CD4-positive, alpha-beta T cell treated with Interleukin-21 for 1 hour (primary cell): ENCODE results near the gene TCEA3.

ENCODE experiments used
- DNase-seq: peaks from one replicate; pipeline ENCODE4 v3.0.0-alpha.2; 2020

TCEA3 gene

DNA sequence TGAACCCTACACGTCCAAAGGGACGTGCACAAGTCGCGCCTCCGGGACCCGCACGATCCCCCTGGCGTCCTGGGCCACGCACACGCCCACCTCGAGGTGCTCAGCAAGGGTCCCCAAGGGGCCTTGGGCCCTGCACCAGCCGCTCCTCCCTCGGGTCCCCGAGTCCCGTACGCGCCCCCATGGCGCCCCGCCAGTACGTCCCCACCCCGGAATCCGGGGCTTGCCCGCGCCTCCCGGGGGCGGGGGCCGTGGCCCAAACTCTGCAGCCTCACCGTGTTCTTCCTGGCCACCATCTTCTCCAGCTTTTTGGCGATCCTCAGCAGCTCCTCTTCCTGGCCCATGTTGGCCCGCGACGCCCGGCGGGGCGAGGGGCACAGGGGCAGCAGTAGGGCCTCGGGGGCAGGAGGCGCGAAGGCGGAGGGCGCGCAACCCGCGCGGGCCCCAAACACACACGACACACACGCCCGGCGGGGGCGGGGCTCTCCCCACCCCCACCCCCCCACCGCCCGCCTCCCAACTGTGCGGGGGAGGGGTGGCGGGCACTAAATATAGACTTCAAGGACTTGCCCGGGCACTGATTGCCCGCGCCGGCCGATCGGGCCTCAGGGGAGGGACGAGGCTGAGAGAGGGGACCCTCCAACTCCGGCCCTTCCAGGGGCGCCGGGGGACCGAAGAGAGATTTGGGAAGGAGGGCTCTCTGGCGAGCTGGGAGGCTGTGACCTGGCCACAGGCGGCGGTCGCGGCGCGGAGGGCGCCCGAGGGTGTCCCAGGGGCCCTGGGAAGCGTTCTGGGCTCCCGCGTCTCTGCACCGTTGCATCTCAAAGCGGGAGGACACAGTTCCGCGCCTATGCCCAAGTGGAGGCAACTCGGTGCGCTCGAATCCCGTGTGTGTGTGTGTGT, at the start of gene TCEA3:
TCEA3 (minus strand) TSS at position 456 of the 900 bp plus-strand sequence; CDS start at position 341, 115 bp downstream.
- DNase-seq: peak; percentile 39

DNA sequence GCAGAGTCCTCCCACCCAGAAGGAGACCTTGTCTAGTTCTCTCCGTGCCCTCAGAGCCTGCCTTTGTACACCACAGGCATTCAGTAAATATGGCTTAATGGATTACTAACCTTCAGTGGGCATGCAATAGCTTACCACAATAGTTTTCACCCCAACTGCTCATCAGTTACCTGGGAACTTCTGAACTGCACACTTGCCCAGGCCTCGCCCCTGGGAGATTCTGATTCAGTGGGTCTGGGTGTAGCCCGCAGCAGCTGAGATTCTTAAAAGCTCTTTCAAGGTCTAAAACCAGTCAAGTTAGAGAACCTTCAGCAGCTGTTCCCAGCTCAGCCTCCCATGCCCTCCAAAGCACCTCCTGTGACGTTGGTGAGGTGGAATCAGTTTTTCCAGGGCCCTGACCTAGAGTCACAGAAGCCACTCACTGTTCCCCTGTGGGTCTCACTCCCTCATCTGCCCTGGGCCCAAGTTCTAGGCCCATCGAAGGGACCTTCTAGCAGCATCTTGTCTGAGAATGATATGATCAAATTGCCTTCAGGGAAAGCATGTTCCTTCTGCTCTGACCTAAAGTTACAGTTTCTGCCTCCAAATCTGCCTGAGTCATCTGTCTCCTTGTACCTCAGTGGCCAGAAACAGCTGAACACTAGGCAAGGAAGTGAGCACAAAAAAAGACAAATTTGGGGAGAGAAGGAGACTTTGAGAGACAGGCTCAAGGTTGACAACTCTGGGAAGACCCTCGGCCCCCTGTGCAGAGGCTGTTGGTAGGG, 48.7 kb upstream of the TCEA3 start:
- no peak for DNase-seq

DNA sequence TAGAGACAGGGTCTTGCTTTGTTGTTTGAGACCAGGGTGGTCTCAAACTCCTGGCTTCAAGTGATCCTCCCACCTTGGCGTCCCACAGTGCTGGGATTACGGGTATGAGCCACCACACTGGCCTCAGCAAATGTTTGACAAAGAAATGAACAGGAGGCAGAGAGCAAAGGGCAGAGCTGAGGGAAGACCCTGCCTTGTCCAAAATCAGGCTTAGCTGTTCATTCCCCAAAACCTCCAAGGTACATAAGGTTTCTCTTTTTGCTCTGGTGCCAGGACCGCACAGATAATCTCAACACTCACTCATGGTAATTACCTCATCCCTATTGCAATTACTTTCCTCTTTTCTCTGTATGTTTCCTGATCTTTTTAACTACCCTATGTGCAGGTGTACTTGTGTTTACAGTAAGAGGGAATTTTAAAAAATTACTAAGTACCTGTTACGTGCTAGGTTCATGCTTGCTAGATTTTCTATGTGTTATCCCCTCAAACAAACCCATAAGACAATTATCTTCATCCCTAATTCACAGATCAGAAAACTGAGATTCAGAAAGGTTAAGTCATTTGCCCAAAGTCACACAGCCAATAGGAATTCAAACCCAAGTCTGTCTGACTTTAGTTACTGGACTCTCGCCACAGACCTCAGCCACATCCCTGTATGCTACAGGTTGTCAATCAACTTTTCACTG, 47.9 kb upstream of the TCEA3 start:
- DNase-seq: no peak

DNA sequence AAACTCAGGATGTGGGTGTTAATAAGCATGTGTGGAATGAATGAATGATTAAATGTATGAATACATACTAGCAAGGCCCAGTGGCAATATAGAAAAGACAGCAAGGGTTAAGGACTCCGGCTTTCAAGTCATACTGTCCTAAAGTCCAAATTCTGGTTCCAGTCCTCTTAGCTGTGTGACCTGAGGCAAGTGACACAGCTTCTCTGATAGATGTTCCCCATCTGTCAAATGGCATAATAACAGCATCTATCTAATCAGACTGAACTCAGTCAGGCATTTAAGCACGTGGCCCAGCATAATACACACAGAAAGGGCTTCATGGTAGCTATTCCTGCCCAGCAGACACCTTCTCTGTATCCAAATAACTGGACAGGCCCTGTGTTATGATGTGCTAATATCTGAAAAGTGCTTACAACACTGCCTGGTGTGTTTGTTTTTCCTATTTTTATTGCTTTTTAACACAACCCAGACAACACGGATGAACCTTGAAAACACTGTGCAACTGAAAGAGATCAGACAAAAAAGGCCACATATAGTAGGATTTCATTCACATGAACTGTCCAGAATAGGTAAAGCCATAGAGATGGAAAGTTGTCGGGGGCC, 47.0 kb upstream of the TCEA3 start:
- no peak for DNase-seq

DNA sequence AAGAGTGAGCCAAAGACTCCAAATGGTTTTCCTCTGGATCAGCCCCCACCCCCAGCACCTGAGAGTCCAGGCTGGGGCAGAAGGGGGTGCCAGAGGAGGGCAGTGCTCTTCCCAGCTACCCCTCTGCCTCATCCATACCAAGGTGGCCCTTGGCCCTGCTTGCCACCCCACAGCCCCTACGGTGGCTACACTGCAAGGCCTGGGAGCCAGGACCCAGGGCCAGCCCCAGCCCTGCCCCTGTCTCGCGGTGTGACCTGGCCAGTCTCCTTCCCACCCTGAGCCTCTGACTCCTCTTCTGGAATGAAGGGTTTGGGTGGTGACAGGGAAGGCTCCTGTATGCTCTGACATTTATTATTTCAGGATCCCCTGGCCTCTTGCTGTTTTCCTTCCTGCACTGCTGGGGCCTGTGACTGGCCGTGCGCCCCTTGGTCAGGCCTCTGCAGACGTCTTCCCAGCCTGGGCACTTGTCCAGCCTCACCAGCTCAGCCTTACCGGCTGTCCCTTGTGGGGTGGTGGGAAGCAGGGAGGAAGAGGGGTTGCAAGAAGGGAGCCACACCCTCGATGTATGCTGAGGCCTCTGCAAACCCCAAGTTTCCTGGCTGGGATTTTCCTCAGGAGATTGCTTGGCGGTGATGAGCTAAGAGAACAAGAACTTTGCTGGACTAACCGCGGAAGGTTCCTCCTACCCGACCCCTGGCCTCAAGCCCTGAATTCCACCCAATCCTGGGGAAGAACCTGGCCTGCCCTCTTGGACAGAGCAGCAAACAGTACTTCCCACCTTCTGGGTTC, 45.9 kb upstream of the TCEA3 start:
- DNase-seq: no peak

DNA sequence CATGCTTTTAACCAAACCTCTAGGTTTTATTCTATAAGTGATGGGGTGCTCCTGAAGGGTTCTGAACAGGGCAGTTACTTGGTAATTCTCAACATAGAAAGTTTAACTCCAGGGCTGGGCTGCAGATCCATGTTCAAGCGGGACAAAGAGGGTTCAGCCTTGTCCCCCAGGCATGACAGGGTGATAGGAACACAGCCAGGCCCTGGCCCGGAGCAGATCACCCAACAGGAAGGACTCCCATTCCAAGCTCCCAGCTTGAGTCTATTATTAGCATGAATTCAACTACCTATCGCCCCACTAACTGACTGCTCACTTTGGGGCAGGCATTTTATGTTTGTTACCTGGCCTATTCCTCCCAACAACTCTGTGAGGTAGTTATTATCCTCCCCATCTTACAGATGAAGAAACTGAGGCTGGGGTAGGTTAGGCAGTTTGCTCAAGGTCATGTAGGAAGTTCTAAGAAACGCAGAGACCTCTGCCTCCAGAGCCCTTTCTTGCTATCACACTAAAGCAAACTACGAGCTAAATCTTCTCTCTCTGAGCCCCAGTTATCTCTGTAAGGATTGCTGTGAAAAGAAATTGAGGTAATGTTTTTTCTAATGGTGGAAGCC, 44.9 kb upstream of the TCEA3 start:
- DNase-seq: no peak

DNA sequence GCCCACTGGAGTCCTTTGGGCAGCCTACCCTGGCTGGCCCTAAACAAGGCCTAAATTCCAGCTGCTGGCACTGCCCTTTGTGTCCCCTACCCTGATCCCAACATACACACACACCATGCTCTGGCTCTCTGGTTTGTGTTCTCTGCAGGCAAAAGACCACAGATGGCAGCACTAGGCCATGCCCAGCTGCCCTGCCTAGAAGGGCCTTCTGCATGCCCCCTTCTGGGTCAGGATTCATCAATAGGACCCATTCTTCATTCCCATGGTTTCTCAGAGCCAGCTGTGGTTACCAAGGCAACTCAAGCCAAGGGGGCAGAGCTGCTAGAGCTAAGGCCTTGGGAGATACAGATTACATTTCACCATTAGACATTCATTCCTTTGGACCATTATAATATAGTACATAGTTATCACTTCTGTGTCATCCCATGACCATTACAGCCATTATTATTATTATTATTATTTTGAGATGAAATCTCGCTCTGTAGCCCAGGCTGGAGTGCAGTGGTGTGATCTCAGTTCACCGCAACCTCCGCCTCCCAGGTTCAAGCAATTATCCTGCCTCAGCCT, 42.0 kb upstream of the TCEA3 start:
- DNase-seq: no peak

DNA sequence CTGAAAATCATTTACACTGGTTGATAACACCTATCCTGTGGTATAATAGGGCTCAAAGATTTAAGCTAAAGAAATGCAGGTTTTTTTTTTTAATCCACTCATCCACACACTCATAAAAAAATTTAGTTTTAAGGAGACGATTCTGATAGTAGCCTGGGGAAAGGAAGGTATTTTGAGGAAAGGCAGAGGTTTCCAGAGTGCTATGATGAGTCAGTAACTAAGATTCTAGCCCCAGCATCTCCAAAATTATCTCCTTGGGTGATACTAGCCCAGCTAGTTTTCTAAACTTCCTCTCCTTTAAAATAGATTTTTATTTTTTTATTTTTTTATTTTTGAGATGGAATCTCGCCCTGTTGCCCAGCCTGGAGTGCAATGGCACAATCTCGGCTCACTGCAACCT, 38.7 kb upstream of the TCEA3 start:
- no peak for DNase-seq

DNA sequence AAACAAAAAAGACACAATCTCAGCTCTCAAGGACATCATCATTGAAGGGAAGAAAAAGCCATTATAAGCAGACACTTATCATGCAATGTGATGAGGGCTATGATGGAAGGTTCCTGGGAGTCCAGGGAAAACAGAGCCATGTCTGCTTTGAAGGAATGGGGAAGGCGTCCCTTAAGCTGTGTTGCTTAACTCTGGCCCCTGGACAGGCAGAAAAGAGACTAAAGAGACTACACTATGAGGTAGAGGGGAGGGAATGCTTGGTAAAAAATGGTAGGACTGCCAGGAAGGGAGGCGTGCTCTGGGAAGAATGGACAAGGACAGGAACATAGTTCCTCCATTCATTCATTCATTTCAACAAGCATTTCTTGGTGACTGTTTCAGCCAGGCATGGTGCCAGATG, 38.2 kb upstream of the TCEA3 start:
- no peak for DNase-seq

DNA sequence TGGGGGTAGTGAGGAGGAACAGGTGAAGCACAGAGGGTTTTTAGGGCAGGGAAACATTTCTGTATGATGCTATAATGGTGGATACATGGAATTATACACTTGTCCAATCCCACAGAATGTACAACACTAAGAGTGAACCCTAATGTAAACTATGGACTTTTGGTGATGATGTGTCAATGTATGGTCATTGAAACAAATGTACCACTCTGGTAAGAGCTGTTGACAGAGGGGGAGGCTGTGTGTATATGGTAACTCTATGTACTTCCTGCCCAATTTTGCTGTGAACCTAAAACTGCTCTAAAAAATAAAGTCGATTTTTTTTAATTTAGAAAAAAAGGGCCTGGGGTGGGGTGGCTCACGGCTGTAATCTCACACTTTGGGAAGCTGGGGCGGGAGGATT, 36.5 kb upstream of the TCEA3 start:
- no peak for DNase-seq

DNA sequence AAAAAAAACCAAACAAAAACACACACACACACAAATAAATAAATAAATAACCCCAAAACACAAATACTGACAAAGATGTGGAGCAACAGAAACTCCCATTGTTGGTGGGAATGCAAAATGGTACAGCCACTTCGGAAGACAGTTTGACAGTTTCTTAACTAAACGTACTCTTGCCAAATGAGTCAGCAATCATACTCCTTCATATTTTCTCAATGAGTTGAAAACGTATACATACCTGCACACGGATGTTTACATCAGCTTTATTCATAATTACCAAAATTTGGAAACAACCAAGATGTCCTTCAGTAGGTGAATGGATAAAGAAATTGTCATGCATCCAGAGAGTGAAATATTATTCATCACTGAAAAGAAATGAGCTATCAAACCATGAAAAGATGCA, 36.0 kb upstream of the TCEA3 start:
- no peak for DNase-seq

DNA sequence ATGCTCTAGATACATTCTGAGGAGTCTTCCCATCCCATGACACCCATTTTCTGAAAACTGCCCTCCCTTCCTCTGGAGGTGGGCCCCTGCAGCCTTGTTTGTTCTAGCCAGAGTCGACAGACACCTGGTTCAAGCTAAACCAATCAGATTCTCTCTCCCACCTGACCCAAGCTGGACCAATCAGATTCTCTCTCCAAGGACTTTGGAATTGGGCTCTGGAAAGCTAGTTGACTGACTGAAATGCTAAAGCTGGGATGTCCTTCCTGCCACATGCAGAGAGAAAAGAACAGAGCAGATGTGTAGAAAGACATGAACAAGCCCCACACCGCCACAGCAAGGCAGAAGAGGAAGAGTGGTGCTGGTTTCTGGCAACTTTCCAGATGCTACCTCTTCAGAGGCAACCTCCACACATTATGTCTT, 34.8 kb upstream of the TCEA3 start:
- no peak for DNase-seq

DNA sequence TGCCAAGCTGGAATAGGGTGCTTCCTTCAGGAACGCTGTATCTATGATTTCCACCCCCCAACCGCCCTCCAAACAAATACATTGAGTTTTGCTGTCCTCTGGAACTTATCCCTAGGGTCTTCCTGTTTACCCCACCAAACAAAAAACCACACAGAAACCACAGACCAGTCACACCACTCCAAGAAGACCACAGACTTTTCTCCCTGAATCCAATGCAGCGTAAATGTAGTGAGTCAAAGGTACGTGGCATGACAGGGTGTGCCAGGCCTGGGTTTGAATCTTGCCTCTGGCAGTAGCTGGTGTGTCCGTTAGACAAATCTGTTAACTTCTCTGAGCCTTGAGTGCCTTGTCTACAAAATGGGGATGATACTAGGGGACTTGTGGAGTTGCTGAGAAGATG, 31.7 kb upstream of the TCEA3 start:
- no peak for DNase-seq

DNA sequence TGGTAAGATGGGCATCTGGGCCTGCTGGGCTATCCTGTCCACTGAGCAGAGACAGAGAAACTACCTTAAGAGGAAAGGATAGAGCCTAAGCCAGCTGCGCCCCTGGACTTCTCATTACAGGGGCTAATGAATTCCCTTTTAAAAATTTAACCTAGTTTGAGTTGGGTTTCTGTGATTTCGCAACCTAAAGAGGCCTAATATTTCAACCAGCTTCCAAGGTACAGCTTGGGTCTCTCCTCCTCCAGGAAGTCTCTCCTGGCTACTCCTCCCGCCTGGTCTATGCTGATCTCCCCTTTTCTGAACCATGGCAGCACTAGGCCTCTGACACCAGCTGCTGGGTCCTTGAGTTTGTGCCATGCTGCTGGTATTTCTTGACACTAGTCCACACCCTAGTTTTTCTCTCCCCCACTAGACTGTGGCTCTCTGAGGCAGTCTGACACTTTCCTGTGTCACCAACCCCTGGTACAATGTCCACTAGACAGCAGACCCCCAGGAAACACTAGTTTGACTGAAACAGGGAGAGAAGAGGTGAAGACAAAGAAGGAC, 29.0 kb upstream of the TCEA3 start:
- no peak for DNase-seq

DNA sequence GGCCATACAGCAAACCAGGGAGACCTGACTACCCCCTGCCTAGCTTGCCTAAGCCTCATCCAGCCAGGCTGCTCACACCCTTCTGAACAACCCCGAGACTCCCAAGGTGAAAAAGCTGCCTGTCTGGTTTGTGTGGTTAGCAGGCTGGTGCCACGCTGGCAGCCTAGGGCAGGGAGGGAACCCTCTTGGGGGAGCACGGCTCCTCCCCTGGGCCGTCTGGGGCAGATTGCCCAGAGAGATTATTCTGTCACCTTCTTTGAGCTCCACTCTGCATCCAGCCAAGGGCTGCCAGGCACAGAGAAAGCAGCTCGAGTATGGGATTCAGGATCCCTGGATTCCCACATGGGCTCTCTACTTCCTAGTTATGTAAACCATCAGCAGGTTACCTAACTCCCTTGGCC, 27.5 kb upstream of the TCEA3 start:
- DNase-seq: peak; percentile 53

DNA sequence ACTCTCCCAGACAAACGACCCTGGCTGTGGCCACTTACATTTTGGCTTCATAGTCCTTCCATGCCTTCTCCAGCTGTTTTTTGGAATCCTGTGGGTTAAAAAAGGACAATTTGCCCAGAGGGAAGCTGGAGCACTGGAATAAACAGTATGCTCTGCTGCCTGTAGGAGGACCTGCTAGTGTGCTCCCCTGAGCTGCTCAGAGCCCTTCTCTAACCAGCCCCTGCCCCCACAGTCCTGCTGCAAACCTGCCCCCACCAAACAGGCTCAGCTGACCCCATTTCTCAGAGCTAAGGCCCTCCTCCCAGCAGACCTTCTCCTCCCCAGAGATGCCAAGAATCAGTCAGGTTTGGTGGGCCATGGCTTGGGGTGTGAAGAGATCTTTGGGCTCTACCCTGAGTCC, 26.9 kb upstream of the TCEA3 start:
- no peak for DNase-seq

DNA sequence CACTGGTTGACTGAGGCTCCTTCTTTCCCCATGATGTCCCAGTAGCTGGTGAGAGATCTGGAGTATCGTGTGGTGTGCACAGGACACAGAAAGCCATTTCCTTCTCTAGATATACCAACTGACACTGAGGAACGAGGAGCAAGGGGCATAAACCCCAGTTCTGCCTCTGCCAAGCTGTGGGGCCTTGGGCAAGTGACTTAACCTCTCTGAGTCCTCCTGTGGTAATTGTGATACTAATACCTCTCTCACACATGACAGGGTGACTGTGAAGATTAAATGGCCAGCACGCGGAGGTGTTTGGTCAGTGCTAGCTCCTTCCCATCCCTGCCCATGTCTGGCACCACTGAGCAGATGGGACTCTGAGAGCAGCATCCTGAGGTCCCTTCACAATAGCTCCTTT, 26.3 kb upstream of the TCEA3 start:
- DNase-seq: no peak

DNA sequence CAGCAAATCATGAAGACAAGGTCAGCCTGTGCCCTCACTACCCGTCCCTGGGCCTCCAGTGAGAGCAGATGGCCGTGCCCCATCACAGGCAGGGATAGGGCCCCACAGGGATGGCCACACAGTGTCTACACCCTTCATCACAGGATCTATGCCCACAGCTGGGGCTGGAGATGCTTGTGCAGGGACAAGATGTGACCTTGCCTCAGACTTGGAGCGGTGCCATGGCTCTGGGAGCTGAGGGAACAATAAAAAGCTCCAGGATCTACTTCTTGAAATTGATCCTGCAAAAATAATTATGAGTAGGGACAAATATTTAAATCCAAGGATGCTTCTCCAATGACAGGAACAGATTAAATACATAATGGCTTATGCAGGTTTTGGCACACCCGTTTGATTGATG, 25.4 kb upstream of the TCEA3 start:
- no peak for DNase-seq

DNA sequence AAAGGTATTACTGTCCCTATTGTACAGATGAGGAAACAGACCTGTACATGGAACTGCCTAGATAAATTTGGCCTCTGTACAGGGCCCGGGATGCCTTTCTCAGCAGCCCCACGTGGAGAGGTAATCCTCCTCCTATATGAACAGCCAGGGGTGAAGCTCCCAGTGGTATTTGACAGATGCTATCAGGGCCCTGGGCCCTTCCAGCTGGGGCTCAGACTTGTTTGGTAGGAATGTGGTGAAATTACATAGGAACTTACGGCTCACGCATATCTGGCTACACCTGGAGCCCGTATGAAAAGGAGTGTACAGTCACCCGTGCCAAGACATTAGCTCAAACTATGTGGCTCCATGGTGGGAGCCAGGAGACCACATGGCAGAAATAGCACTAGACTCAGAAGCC, 24.8 kb upstream of the TCEA3 start:
- DNase-seq: no peak

DNA sequence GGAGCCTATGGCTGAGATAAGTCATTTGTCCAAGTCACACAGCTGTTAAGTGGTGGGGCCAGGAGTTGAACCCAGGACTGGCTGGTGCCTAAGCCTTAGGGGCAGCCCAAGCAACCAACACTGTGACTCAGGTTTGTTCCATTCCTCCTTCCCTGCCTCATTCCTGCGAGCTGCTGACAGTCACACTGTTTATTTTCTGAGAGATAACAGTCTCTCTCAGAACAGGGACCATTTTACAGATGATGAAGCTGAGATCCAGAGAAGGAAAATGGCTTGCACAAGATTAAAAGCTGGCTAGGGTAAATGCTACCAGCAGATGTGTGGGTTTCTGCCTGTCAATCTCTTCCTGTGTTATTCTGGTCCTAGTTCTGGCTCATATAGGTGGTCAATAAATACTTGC, 24.3 kb upstream of the TCEA3 start:
- no peak for DNase-seq

DNA sequence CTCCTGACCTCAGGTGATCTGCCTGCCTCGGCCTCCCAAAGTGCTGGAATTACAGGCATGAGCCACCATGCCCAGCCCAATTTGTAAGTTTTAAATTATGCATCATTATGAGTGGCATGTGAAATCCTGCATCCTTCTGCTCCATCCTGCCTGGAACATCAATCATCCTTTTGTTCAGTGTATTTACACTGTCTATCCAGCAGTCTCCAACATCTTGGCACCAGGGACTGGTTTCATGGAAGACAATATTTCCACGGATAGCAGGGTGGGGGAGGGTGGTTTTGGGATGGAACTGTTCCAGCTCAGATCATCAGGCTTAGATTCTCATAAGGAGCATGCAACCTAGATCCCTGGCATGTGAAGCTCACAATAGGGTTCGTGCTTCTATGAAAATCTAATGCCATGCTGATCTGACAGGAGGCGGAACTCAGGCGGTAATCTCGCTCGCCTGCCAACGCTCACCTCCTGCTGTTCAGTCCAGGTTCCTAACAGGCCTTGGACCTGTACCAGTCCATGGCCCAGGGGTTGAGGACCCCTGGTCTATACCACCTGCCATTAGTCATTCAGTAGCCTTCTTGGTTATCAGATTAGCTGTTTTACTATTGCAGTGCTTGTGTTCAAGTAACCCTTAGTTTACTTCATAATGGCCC, 22.2 kb upstream of the TCEA3 start:
- DNase-seq: no peak
